Fibroblast of peridontal ligament (primary cell): Measurements from ENCODE around the gene ACR.
A peak's percentile ranks its signal among the peaks of the same experiment; 100 is the strongest.

Source experiments
- DNase-seq: peaks from one replicate; pipeline ENCODE4 v3.0.0-alpha.2; 2010; ENCODE audit errors: extremely low read depth

The ACR gene

DNA sequence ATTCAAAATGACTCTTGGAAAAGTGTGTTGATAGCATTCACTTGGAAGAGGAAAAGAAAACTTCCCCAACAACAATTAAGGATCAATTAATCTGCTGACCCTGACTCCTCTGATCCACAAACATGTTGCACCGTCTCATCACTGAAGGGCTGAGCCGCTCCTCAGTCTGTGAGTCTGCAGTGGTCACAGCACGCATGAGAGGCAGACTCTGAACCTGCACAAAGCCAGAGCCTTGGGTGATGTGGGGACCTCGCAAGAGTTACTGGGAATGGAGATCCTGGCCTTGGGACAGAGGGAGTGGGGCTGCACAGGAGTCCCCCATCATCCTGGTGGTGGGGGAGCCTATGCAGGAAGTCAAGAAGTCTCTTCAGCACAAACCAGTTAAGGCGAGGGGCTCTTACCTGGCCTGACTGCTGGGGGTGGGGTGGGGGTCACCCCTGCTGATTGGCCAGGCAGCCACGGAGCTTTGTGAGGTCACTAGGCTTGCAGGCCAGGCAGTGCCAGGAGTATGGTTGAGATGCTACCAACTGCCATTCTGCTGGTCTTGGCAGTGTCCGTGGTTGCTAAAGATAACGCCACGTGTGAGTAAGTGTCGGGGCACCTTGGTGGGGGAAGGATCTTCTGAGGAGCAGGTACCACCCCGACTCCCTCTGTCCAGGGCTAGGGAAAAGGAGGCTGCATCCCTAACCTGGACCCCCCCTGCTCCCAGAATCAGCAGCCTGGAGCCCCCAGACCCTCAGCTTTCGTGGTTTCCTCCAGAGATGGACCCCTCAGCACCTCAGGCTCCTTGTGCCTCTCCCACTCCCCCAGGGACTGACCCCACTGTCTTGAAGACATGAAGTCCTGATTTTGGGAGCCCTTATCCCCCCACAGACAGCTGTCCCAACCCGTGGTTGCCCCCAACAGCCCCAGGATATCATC, at the start of gene ACR:
ACR (plus strand) TSS at position 477 of the 921 bp plus-strand sequence; CDS start at position 509, 32 bp downstream.
- DNase-seq, result no peak

DNA sequence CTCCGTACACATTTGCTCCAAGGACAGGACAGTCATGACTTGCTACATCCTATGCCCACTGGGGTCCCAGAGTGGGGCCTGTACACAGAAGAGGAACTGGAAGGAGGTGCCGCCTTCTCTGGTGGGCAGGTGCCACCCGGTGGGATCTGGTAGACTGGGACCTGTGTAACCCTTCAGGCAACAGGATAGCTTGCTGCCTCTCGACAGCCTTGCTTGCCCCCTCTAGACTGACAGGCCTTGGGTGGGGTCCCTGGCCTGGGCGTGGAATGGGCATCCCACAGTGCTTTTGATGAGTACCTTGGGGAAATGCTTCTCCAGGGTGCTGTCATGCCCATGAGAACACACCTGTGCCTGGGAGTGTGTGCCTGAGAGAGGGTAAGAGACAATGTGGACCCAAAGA, 49.6 kb upstream of the ACR start:
- no peak for DNase-seq

DNA sequence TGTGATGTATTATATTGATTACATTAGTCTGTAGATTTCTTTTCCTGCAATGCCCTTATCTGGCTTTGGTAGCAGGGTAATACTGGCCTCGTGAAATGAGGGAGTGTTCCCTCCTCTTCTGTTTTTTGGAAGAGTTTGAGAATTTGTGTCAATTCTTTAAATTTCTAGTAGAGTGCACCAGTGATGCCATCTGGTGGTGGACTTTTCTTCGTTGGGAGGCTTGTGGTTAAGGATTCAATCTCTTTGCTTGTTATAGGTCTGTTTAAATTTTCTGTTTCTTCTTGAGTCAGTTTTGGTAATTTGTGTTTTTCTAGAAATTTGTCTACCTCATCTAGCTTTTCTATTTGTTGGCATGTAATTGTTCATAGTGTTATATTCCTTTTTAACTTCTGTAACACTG, 46.5 kb upstream of the ACR start:
- peak; percentile 67 for DNase-seq

DNA sequence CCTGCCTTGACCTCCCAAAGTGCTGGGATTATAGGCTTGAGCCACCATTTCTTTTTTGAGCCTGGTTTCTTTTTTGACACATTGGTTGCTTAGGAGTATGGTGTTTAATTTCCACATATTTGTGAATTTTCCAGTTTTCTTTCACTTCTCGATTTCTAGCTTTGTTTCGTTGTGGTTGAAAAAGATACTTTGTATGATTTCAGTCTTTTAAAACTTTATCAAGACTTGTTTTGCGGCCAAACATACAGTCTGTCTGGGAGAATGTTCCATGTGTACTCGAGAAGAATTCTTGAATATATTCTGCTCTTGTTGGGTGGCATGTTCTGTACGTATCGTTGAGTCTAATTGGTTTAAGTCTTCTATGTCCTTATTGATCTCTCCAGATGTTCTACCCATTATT, 44.5 kb upstream of the ACR start:
- DNase-seq, result no peak

- peak; percentile 19 for DNase-seq
These were observed 43.9 kb upstream of the ACR start for GRCh38 chr22:50694099-50694605.

DNA sequence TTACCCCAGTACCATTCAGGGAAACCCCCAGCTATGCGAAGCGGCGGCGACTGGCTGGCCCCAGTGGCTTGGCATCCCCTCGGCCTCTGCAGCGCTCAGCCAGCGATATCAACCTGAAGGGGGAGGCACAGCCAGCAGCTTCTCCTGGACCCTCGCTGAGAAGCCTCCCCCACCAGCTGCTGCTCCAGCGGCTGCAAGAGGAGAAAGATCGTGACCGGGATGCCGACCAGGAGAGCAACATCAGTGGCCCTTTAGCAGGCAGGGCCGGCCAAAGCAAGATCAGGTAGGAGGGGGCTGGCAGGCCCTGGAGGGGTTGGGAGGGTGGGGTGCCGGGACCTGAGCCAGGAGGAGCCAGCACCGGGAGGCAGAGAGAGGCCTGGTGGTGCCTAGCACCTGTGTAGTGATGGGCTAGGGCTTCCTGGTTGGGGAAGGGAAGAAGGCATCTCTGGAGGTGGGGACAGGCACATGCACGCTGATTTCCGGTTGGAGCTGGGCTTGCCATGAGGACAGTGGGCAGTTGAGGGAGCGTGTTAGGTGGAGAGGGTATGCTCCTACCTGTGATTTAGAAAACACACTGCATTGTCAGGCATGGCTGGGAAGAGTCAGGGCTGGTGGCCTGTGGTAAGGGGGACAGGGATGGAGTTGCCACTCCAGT, 43.1 kb upstream of the ACR start:
- no peak for DNase-seq

- no peak for DNase-seq
These were observed 42.4 kb upstream of the ACR start for GRCh38 chr22:50695421-50696250.

DNA sequence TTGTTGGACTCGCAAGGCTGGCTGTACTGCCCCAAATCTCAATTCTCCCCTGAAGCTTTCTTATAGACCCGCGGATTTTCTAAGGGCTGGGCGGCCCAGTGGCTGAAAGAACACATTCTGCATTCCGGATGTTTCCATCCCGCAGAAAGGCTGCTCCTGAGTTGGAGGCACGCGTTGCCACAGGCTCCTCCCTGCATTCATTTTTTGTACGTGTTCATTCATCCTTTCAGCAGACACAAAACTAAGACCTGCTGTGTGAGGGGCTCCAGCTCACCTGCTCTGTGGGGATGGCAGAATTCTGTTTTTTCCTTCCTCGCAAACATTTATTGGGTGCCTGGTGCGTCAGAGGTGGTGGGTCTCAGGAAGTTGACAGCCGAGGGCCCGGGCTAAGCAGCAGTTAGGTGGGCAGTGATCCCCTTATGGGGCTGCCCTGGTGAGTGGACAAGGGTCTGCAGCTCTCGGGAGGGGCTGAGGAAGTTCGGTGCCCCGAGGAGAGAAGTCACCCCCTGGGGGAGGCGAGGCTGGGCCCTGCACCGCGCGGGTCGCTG, 41.7 kb upstream of the ACR start:
- DNase-seq, result no peak

DNA sequence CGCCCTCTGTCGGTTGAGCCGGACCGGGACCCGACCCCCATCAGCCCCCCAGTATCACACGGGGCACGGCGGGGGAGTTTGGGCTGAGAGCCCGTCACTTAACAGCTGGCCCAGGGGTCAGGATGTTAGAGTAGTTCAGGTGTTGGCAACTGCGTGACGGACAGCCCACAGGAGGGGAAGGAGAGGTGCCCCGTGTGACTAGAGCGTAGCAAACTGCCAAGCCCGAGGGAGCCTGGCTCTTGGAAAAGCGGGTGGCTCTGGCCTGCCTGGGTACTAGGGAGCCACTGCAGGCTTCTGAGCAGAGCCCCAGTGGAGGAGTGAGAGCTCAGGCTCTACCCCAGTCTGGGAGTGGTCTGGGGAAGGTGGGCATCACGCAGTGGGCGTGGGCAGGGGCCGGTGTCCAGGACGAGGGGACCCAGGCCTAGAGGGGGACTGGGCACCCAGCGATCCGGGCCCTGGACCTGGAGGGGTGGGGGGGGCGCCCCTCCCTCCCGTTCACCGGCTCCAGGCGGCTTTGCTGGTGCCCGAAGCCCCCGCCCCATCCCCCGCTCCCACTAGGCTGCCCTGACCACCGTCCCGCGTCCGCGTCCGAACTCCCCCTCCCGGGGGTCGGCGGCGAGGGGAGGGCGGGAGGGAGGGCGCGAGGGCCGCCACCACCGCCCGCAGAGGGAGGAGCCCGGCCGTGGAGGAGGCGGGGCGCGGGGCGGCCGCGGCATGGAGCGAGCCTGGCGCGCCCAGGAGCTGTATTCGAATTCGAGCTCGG, 41.0 kb upstream of the ACR start:
- DNase-seq, result no peak

DNA sequence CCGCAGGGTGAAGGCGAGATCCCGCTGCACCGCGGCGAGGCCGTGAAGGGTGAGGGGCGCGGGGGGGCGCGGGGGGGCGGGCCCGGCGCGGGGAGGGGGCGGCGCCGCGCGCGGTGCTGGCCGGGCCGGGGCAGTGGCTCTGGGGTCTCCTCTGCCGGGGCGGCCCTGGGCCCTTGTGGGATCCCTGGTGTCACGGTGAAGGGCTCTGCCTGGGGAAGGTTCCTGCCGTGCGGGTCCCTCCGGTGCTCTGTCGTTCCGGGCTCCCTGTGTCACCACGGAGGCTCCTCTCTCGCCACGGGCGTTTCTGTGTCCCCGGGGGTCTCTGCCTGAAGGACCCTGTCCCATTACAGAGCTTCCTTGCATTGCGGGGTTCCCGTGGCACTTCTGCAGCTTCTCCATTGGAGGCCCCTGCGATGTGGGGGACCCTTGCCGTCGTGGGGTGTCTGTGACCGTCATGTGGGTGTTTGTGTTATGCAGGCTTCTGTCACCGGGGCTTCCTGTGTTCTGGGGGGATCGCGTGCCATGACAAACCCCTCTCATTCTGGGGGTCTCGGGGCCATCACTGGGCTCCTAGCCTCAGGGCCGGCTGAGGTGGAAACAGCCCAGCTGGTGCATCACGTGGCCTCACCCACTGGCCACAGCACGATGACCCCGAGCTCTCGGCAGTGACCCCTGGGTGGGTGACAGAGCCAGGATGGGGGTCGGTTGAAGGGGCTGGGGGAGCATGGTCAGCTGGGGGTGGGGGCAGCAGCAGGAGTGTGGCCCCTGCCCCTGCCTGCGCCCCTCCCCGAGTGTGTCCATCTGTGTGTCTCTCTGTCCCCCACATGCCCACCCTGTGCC, 40.1 kb upstream of the ACR start:
- no peak for DNase-seq

DNA sequence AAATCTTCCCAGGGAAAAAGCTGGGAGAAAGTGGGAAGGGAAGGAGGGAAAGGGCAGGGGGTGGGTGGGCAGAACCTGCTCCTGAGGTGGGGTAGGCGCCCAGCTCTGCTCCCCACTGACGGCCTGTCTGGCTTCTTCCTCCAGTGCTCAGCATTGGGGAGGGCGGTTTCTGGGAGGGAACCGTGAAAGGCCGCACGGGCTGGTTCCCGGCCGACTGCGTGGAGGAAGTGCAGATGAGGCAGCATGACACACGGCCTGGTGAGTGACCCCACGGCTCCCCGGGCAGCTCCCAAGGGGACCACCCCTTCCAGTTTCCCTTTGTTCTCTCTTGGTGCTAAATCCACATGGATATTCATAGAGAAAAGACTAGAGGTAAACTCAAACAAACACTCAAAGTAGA, 39.5 kb upstream of the ACR start:
- no peak for DNase-seq

DNA sequence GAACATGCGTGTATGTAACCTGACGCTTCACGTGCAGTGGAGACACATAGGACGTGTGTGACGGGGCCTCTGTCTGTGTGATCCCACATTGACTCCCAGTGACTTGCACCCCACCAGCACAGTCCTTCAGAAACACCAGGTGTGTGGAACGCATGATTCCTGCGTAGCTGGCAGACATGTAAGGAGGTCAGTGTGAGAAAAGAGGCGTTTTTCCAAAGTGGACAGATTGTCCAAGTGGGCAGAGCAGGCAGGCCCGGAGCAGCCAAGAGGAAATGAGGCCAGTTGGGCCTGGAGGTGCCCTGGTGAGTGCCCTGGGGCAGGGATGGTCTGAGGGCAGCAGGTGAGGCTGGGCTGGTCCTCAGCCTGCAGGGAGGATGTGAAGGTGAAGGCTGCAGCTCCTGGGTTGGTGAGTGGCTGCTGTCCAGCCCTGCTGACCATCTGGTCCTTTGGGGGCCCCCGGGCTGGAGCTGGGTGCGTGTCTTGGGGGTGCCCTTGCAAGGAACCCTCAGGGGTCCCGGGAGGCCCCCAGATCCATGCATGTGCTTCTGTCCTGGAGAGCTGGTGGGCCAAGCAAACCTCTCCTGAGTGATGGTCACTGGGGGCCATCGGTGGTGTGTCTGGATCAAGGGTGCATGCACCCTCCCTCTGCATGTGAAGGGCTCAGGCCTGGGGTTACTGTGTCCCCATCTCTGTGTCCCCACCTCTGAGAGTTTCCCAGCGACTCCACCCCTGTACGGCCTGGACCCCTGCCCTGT, 38.8 kb upstream of the ACR start:
- no peak for DNase-seq

DNA sequence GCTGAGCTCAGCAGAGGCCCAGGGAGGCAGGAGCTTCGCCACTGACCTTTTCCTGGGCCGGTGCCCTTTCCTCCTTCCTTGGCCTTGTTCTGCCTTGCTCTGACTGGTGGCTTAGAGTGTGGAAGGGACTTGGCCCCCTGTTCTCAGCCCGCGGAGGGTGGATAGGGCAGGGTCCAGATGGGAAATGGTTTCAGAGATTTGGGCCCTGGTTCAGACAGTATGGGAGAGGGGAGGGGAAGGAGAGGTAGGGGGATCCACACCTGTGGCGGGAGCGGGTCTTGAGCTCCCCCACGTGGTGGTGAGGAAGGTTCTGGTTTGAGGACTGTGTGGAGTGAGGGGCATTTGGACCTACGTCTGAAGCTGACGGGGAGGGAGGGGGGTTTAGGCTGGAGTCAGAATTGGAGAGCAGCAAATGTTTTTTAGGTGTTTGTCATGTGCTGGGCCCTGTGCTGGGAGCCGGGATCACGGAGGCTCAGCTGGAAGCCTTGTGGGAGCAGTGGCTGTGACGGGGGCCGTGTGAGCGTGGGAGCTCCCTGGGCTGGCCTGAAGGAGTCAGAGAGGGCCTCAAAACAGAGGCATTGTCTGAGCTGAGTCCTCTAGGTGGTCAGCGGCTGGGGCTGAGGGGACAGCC, 38.1 kb upstream of the ACR start:
- DNase-seq, result no peak

DNA sequence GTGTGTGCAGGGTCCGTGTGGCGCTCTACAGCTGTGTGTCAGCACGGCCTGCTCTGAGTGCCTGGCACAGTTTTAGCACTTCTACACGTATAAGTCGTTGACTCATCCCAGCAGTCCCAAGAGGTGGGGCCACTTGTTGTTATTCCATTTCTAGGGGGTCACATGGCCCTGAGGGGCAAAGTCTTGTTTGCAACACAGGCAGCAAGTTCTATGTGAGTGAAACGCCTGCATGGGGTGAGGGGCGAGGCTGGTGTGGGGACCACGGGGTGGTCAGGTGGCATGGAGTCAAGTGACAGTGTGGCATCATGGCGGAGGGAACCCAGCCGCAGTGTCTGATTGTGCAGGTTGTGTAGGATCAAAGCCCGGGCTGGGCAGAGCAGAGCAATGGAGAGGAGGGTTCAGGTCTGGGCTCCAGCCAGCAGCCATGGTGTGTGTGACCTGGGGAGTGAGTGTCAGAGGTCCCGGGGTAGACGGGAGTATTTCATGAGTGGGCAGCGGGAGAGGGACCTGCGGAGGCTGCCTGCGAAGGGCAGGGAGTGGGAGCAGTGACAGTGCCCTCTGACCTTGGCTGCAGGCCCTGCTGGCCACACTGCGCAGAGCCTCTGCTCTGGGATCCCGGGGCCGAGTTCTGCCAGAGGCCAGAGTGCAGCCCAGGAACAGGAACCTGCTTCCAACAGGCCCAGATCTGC, 37.5 kb upstream of the ACR start:
- no peak for DNase-seq

DNA sequence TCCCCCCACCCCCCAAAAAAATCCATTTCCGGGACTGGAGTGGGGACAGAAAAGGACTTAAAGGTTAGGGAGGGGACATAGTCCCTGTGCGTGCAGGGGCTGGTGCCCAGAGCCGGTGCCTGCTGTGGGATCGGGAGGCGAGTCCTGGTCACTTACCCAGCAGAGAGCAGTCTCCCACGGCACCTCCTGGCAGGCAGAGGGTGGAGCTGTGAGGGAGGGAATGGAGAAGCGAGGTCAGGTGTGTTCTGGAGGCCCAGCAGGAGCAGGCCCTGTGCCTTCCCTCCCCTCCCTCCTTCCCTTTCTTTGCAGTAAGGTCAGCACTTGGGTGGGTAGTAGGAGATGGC, 37.0 kb upstream of the ACR start:
- DNase-seq, result no peak

DNA sequence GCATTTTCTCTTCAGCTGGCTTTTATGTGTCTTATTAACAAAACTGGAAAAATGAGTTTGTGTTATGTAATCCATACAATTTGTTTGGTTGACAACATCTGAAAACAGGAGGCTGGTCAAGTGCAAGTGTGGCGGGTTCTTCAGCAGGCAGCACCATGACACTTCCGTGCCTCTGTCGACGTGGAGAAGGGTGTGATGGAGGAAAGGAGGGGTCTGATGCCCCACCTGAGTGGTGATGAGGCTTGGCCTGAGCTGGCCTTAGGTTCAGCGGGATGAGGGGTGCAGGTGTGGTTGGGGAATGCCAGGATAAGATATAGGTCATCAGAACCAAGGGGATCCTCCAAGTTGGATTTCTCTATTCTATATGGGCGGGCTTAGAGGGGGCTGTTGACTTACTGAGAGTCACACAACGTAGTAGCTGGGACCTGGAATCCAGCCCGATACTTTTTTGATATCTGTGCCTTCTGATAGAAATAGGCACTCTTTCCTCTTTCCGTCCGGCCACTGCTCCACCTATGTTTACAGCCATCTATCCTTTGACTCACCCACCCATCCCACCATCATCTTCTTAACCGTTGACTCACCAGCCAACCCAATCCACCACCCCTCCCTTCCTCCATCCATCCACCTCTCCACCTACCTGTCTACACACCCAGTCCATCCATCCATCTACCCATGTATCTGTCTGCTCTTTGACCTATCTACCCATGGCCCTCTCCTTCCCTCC, 36.4 kb upstream of the ACR start:
- DNase-seq, result no peak

GRCh38 chr22:50702261-50702671, 35.7 kb upstream of the ACR start:
- DNase-seq, result no peak
